SKM-1 treated with dmso at 0.1 percent for 144 hours (cell line): ENCODE data around the gene CGNL1.

ENCODE experiments used
- DNase-seq: peaks from one replicate; lab custom pipeline; 2025; ENCODE audit not compliant: unreplicated experiment; lab: John Stamatoyannopoulos, UW

Gene CGNL1

DNA sequence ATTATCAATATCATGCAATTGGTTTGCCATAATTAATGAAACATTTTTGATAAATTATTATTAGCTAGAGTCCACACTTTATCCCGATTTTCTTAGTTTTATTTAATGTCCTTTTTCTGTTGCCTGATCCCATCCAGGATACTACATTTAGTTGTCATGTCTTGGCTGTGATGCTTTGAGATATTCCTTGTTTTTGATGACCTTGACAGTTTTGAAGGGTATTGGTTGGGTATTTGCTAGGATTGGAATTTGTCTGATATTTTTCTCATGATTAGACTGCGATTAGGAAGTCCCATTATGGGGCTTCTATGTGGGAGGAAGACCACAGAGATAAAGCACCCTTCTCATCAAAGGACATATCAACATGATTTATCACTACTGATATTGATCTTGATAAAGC, 43.0 kb downstream of the CGNL1 start:
- no peak for DNase-seq

DNA sequence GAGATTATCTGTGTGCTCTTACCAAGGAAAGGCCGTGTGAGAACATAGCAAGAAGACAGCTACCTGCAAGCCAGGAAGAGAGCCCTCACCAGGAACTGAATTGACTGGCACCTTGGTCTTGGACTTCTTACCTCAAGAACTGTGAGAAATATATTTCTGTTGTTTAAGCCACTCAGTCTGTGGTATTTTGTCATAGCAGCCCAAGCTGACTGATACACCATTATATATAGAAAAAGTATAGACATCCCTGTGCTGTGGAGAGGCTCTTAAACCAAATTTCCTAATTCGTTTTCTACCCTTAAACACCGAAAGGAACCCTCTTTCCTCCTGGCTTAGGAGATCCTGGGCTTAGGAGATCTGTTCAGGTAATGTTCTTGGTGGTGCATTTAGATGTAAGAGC, 44.8 kb downstream of the CGNL1 start:
- no peak for DNase-seq

GRCh38 chr15:57421551-57421950, 45.2 kb downstream of the CGNL1 start:
- DNase-seq, result no peak

DNA sequence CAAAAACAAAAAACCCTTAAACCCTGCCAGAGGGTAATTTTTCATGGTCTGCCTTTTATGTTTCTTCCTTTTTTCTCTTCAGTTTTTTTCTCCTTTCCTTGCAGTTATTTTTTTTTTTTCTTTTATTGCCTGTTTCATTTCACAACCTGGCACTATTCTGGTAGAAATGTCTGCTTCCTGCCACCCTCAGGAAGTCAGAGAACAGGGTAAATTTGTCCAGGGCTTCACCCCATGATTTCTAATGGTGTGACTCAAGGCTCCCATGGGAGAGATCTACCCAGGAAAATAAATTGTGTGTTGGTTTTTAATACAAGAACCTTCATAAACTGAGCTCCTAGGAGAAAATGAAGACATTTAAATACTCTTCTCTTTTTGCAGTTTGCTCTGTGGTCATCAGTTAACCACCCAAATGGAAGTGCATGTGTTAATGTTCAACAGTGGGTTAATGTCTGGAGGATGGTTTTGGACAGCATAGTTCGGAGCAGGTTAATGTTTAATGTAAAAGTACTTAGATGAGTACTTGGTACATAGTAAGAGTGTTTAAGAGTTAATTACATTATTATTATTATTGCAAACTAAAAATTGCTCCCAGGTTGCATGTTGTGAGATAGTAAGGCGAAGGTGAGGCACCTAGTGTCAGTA, 45.9 kb downstream of the CGNL1 start:
- DNase-seq, result no peak

DNA sequence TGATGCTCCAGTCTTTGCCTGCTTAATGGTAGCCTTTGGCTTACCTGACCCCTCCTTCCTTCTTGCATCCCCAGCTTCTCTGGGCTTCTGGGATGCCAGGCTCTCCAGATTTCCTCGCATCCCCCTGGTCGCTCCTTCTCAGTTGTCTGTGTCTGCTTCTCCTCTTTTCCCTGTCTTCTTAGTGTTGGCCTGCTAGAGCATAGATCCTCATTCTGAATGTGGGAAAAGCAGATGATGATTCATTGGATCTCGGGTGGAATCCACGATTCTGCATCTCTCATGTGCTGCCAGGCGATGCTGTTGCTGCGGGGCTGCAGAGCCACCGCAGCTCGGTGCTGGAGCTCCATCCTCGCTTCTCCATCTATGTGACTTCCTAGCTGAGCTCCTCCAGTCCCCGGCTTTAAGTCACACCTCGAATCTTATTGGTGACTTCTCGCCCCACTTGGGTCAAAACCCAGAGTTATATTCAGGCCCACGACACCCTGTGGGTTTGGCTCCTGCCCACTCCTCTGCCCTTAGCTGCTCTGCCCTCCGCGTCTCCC, 47.4 kb downstream of the CGNL1 start:
- no peak for DNase-seq

DNA sequence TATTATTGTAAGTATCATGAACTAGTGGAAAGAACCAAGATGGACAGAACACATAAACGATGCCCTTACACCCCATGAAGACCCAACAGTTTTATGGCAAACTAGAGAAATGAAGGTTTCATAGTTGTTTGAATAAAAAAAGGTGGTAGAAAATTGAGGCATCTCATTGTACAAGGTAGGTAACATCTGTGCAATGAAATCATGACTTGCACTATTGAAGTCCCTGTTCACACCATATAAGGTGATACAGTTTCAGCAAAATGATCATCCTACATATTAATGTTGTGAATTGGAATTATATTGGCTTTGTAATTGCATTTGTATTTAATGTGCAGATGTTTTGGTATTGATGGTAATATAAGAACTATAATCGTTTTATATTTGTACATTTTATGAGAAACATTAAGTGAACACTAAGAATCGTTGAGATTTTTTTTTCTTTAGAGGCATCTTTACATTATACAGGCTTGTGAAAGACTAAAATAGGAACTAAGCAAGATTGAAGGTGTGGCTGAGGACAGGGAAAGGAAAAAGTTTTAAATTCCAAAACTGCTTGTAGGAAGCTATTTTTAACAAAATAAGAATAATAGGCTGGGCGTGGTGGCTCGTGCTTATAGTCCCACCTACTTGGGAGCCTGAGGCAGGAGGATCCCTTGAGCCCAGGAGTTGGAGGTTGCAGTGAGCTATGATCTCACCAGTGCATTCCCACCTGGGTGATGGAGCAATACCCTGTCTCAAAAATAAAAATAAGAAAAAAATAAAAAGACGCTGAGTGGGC, 48.5 kb downstream of the CGNL1 start:
- DNase-seq, result no peak

DNA sequence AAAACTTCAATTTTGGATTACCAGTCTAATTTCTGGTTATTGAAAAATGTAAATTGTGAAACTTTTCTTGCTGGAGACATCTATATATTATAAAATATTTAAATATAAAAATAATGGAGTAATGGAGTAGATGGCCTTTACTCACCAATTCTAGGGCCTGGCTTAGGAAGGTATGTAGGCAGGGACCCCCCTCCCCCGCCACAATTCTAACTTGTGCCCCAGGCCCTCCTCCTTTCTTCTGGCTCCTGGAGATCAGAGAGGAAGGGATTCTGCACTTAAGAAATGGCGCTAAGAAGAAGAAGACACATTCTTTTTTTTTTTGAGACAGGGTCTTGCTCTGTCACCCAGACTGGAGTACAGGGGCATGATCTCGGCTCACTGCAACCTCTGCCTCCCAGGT, 49.5 kb downstream of the CGNL1 start:
- DNase-seq, result no peak

GRCh38 chr15:57427367-57427821, 51.1 kb downstream of the CGNL1 start:
- no peak for DNase-seq

DNA sequence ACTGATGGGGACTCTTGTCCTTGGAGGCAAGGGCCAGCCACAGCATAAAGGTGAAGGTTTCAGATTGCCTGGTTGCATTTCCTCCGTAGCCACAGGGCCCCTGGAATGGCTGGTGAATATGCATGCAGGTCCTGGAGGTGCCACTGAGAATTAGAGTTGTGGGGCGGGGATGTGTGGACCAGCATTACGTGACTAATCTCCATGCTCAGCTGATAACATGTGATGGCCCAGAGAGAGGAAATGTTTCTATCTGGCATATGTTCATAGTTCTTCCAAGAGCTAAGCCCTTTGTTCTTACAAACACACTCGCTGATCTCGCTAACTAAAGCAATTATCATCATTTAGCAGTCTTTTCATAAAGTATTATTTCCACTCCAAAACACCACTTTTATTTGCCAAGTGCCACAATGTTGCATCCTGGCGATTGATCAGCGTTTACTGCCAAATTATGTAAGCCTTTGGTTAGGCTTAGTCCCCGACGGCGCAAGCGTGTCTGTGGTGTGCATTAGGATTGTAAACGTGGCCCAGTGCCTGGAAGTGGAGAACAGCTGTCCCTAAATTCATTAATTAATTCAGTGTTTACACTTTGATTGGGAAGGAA, 55.9 kb downstream of the CGNL1 start:
- no peak for DNase-seq

- DNase-seq, result no peak
These were observed 59.9 kb downstream of the CGNL1 start for GRCh38 chr15:57436166-57436565.

DNA sequence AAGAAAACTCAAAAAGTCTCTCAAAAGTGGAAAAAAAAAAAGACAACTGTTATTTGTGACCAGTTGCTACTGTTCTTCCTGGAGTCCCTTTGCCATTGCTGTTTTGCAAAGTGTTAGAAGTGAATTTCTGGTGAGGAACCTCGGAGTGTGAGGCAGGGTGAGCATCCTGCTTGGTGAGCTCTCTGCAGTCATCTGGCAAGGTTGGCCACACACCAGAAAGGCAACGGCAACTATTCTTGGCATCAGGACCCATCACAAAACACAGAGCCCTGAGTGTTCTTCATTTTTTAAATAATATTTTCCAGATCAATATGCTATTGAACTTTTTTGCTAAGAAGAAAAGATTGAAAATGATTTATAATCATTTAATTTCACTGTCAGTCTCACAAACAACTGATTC, 60.7 kb downstream of the CGNL1 start:
- DNase-seq, result no peak

GRCh38 chr15:57437564-57437963, 61.3 kb downstream of the CGNL1 start:
- no peak for DNase-seq

DNA sequence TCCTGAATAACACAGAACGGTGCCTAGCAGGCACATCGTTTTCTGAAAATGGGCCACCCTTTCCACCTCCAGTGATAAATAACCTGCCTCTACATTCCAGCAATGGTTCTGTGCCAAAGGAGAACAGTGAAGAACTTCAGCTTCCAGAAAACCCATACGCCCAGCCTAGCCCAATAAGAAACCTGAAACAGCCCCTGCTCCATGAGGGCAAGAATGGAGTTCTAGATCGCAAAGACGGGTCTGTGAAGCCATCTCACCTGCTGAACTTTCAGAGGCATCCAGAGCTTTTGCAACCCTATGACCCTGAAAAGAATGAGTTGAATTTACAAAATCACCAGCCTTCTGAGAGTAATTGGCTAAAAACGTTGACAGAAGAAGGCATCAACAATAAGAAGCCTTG, 61.9 kb downstream of the CGNL1 start:
- DNase-seq, result no peak

- DNase-seq, result no peak
These were observed 63.1 kb downstream of the CGNL1 start for GRCh38 chr15:57439128-57440027.

- DNase-seq, result no peak
These were observed 63.9 kb downstream of the CGNL1 start for GRCh38 chr15:57440167-57440566.

DNA sequence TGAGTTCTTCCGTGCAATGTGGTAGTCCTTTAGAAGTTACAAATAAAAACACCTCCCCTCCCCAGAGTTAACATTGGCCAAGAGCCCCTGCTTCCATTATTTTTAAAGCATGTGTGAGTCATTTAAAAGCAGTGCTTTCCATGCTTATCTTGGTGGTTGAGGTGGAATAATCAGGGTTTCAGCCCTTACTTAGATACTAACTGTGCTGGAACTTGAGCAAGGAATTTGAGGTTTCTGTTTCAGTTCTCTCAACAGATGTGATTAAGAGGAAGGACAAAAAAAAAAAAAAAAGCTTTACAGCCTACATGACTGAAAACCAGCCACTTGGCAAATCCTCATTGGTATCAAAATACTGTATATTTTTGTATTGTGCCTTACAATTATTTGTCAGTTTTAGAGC, 64.5 kb downstream of the CGNL1 start:
- DNase-seq, result no peak

DNA sequence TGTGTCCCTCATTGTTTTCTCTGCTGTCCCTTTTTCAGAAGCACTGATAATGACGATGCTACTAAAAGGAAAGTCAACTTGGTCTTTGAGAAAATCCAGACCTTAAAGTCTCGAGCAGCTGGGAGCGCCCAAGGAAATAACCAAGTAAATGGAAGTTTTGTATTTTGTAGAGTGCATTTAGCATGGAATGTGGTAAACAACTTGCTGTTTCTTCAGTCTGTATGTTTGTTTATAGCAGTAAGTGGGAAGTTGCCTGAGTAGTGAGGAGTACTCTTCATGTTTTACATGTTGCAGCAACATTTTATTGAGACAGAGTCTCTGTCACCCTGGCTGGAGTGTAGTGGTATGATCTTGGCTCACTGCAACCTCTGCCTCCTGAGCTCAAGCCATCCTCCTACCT, 66.0 kb downstream of the CGNL1 start:
- no peak for DNase-seq

DNA sequence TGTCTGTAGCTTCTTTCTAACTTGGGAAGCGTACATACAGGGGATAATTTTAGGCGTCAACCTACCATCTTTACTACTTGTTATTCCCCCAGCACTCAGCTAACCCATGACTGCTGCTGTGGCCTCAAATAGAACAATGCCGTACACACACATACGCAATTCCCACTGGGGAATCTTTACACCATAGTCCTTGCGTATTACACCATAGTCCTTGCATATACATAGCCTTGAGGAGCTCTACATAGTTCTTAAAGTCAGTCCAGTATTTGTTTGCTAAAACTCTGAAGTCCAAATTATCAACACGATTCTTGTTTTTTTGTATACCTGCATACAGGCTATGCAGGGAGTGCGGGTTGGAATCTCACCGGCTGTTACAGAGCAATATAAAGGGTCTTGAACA, 67.2 kb downstream of the CGNL1 start:
- no peak for DNase-seq

GRCh38 chr15:57444877-57445513, 68.7 kb downstream of the CGNL1 start:
- no peak for DNase-seq

DNA sequence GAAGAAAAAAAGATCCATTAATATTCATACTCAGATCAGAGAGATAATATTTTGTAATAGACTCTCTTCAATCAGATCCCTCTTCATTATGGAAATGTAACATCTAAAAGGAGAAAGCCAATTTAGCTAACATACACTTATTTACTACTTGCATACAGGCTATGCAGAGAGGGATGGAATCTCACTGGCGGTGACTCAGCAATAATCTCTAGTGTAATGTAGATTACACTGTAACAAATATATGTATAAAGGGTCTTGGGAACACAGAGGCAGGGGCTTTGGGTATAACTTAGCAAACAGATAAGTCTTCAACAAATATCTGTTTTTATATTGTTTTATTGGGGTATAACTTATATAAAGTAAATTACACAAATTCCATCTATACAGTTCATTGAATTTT, 69.6 kb downstream of the CGNL1 start:
- DNase-seq, result no peak

DNA sequence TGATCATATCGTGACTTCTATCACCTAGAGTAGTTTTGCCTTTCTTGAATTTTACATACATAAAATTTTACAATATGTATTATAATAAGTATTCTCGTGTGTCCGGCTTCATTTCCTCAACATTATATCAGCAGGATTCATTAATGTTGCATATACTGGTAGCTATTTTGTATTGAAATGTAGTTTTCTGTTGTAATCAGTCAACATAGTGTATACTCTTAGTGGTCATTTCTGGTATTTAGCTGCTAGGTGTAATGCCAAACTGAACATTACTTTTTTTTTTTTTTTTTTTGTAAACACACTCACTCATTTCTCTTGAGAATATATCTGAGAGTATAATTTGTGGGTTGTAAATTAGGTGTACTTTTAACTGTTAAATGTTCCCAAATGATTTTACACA, 70.1 kb downstream of the CGNL1 start:
- DNase-seq, result no peak
